OCI-LY3 (cell line): ENCODE data around the gene COQ8A.

Experiments
- H2AFZ ChIP-seq: fragments of 200-600, 300-600 bp; shearing (Covaris generic); 2 replicates; pipeline ENCODE4 v1.6.0; 2014; ENCODE audit warnings: antibody characterized with exemption, low read depth, low read length
- H3K27ac ChIP-seq: fragments of 200-600, 300-600 bp; sonication (generic); 2 replicates; pipeline ENCODE4 v1.5.1; 2014; ENCODE audit warnings: mild to moderate bottlenecking, low read length, moderate library complexity, mixed read lengths
- H3K27me3 ChIP-seq: fragments of 200-600, 300-600 bp; sonication (generic); 2 replicates; pipeline ENCODE4 v1.6.1; 2014; ENCODE audit warnings: low read depth, low read length, mixed read lengths
- H3K36me3 ChIP-seq: fragments of 200-600, 300-600 bp; sonication (generic); replicated peaks from 2 replicates; pipeline ENCODE3; 2014; ENCODE audit warnings: low read depth, low read length, mixed read lengths
- H3K4me1 ChIP-seq: fragments of 300-600, 200-600 bp; sonication (generic); 2 replicates; pipeline ENCODE4 v1.6.1; 2014; ENCODE audit warnings: low read length, mixed read lengths
- H3K4me2 ChIP-seq: fragments of 200-600, 300-600 bp; sonication (generic); 2 replicates; pipeline ENCODE4 v1.6.1; 2014; ENCODE audit warnings: low read length, mixed read lengths
- H3K4me3 ChIP-seq: fragments of 300-600, 200-600 bp; sonication (generic); 2 replicates; pipeline ENCODE4 v1.5.1; 2014; ENCODE audit warnings: antibody characterized with exemption, mild to moderate bottlenecking, low read length, moderate library complexity
- H3K79me2 ChIP-seq: fragments of 300-600, 200-600 bp; shearing (Covaris generic); 2 replicates; pipeline ENCODE4 v1.6.1; 2014; ENCODE audit warnings: mild to moderate bottlenecking, low read length, mixed read lengths
- H3K9ac ChIP-seq: fragments of 300-600, 200-600 bp; shearing (Covaris generic); 2 replicates; pipeline ENCODE4 v1.6.0; 2014; ENCODE audit warnings: mild to moderate bottlenecking, low read length, moderate library complexity
- H3K9me3 ChIP-seq: fragments of 200-600, 300-600 bp; shearing (Covaris generic); 2 replicates; pipeline ENCODE4 v1.6.1; 2014; ENCODE audit warnings: low read length, mixed read lengths; ENCODE audit not compliant: insufficient read depth
- H4K20me1 ChIP-seq: fragments of 200-600, 300-600 bp; sonication (generic); 2 replicates; pipeline ENCODE4 v1.6.1; 2016; ENCODE audit warnings: low read length, mixed read lengths; ENCODE audit not compliant: insufficient read depth
- EZH2phosphoT487 ChIP-seq: fragments of 200-600 bp; shearing (Covaris generic); IDR thresholded peaks from 2 replicates; pipeline ENCODE4 v1.6.1; 2018; ENCODE audit warnings: antibody characterized with exemption, mixed run types, low read depth
- TF ChIP-seq, protein P1 (sequence below): fragments of 200-600, 300-600 bp; sonication (generic); IDR thresholded peaks from 2 replicates; pipeline ENCODE4 v1.5.1; 2014; ENCODE audit warnings: antibody characterized with exemption, low read length, low read depth

The COQ8A gene

DNA sequence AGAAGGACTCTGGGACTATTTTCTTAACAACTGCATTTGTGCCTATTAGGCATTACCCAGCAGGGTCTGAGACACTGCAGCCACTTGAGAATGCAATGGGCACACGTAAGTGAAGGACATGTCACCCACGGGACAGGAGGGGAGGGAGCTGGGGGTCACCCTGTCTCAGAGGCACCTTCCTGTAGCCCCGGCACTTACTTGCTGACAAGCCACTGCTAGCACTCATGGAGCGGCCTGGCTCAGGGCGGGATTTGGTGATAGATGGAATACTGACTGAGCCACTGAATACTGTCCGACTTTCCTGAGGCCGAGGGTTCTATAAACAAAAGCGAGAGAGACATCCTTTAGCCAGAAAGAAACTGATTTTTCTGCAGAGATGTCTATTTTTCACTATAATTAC, 64.7 kb downstream of the COQ8A start:
- Histone ChIP-seq H3K27ac (no peak overlapping the region), H3K9me3 (no peaks in the 10 kb centered on the region), H3K4me1 (no peaks in the 10 kb centered on the region), H2AFZ (no peak overlapping the region), H3K79me2 (no peaks in the 10 kb centered on the region), H4K20me1 (no peaks in the 10 kb centered on the region), H3K27me3 (no peaks in the 10 kb centered on the region), H3K4me3 (no peak overlapping the region), H3K9ac (no peak overlapping the region), H3K4me2 (no peak overlapping the region), H3K36me3 (no peaks in the 10 kb centered on the region)
- no peak for TF ChIP-seq EZH2phosphoT487
- TF ChIP-seq, protein P1, sequence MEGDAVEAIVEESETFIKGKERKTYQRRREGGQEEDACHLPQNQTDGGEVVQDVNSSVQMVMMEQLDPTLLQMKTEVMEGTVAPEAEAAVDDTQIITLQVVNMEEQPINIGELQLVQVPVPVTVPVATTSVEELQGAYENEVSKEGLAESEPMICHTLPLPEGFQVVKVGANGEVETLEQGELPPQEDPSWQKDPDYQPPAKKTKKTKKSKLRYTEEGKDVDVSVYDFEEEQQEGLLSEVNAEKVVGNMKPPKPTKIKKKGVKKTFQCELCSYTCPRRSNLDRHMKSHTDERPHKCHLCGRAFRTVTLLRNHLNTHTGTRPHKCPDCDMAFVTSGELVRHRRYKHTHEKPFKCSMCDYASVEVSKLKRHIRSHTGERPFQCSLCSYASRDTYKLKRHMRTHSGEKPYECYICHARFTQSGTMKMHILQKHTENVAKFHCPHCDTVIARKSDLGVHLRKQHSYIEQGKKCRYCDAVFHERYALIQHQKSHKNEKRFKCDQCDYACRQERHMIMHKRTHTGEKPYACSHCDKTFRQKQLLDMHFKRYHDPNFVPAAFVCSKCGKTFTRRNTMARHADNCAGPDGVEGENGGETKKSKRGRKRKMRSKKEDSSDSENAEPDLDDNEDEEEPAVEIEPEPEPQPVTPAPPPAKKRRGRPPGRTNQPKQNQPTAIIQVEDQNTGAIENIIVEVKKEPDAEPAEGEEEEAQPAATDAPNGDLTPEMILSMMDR, result no peak

DNA sequence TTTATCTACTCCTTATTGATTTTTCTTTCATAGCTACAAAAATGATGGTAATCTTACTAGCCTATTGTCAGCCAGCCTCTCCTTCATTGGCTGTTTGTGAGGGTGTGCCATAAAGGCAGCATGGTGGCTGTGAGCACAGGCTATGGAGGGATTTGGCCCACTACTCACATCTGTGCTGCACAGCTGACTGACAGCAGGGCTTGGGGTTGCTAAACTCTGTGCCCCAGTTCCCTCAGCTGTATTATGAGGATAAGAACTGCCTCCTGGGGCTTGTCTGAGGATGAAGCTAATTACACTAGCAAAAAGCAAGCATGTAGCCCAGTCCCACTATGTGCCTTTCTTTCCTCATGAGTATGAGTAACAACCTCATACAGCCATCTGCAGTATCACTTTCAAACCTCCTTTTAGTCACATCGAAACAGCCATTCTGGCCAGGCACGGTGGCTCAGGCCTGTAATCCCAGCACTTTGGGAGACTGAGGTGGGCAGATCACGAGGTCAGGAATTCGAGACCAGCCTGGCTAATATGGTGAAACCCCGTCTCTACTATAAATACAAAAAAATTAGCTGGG, 66.2 kb downstream of the COQ8A start:
- H3K27ac ChIP-seq, result no peak overlapping the region
- TF ChIP-seq, protein P1, result no peak
- no peak for TF ChIP-seq EZH2phosphoT487
- no peak overlapping the region for H3K4me2 ChIP-seq
- H3K9me3 ChIP-seq, result no peaks in the 10 kb centered on the region
- no peaks in the 10 kb centered on the region for H3K36me3 ChIP-seq
- H4K20me1 ChIP-seq, result no peaks in the 10 kb centered on the region
- H3K9ac ChIP-seq, result no peak overlapping the region
- no peaks in the 10 kb centered on the region for H3K4me1 ChIP-seq
- no peaks in the 10 kb centered on the region for H3K79me2 ChIP-seq
- no peak overlapping the region for H2AFZ ChIP-seq
- no peaks in the 10 kb centered on the region for H3K27me3 ChIP-seq
- no peak overlapping the region for H3K4me3 ChIP-seq

GRCh38 chr1:227009937-227010336, 69.8 kb downstream of the COQ8A start:
- Histone ChIP-seq H3K4me1 (no peaks in the 10 kb centered on the region), H3K9ac (no peak overlapping the region), H3K27me3 (no peaks in the 10 kb centered on the region), H3K27ac (no peak overlapping the region), H2AFZ (no peak overlapping the region), H3K79me2 (no peaks in the 10 kb centered on the region), H4K20me1 (no peaks in the 10 kb centered on the region), H3K36me3 (no peaks in the 10 kb centered on the region), H3K4me3 (no peak overlapping the region), H3K4me2 (no peak overlapping the region), H3K9me3 (no peaks in the 10 kb centered on the region)
- TF ChIP-seq EZH2phosphoT487, result no peak
- TF ChIP-seq, protein P1, result no peak

DNA sequence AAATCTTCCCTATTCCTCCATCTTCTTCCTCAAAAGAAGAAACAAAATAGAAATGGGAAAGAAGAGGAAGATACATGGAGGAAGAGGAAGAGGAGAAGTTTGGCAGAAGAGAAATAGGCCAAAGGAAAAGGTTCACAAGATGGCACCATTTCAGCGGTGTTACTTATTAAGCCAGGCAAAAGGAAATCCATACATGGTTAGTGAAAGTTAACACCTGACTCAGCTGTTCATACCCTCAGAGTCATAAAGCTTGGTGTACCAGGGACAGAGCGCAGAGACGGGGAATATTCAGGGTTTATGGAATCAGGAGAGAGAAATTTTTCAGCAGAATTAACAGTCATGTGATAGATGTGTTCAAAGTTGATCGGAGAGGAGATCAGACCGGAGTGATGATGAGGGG, 70.6 kb downstream of the COQ8A start:
- Histone ChIP-seq H3K27ac (no peak overlapping the region), H3K27me3 (no peaks in the 10 kb centered on the region), H2AFZ (no peak overlapping the region), H4K20me1 (no peaks in the 10 kb centered on the region), H3K79me2 (no peaks in the 10 kb centered on the region), H3K9ac (no peak overlapping the region), H3K4me2 (no peak overlapping the region), H3K9me3 (no peaks in the 10 kb centered on the region), H3K4me1 (no peaks in the 10 kb centered on the region), H3K4me3 (no peak overlapping the region), H3K36me3 (no peaks in the 10 kb centered on the region)
- no peak for TF ChIP-seq EZH2phosphoT487
- TF ChIP-seq, protein P1, result no peak
